GM18951 (cell line): ENCODE data around the gene MKNK1.

Source experiments
- POLR2A ChIP-seq: IDR thresholded peaks from 4 replicates; pipeline ENCODE4 v1.6.1; 2011; ENCODE audit warnings: mild to moderate bottlenecking; ENCODE audit not compliant: insufficient read length, insufficient read depth; ENCODE audit errors: extremely low read depth
- in situ Hi-C: fragments of 300-500 bp; cut with MboI; formaldehyde crosslinking; loops from one replicate; pipeline ENCODE4 v1.12.0; 2022; ENCODE audit warnings: low sequenced_read_pairs, mixed read lengths, inconsistent platforms; ENCODE audit not compliant: unreplicated experiment

The MKNK1 gene

GRCh38 chr1:46544561-46545240, 59.4 kb downstream of the MKNK1 start:
- in situ Hi-C loops: no loop called here
- no peak for TF ChIP-seq POLR2A

GRCh38 chr1:46543761-46544560, 60.1 kb downstream of the MKNK1 start:
- in situ Hi-C loops: no loop called here
- TF ChIP-seq POLR2A: no peak

GRCh38 chr1:46543382-46543760, 60.7 kb downstream of the MKNK1 start:
- no peak for TF ChIP-seq POLR2A
- in situ Hi-C loops: no loop called here

- TF ChIP-seq POLR2A: no peak
- in situ Hi-C loops: no loop called here
These were observed 64.1 kb downstream of the MKNK1 start for GRCh38 chr1:46539972-46540371.

- no peak for TF ChIP-seq POLR2A
- in situ Hi-C loops: no loop called here
These were observed 65.9 kb downstream of the MKNK1 start for GRCh38 chr1:46538147-46538546.

- in situ Hi-C loops: no loop called here
- no peak for TF ChIP-seq POLR2A
These were observed 66.4 kb downstream of the MKNK1 start for GRCh38 chr1:46537651-46538050.

GRCh38 chr1:46536527-46536926, 67.5 kb downstream of the MKNK1 start:
- in situ Hi-C loops: no loop called here
- no peak for TF ChIP-seq POLR2A

- no peak for TF ChIP-seq POLR2A
- in situ Hi-C loops: no loop called here
These were observed 69.0 kb downstream of the MKNK1 start for GRCh38 chr1:46535063-46535462.

GRCh38 chr1:46533179-46533864, 70.7 kb downstream of the MKNK1 start:
- in situ Hi-C loops: no loop called here
- TF ChIP-seq POLR2A: no peak

GRCh38 chr1:46532498-46533178, 71.4 kb downstream of the MKNK1 start:
- TF ChIP-seq POLR2A: no peak
- in situ Hi-C loops: no loop called here

- TF ChIP-seq POLR2A: no peak
- in situ Hi-C loops: no loop called here
These were observed 72.0 kb downstream of the MKNK1 start for GRCh38 chr1:46532095-46532494.

- no peak for TF ChIP-seq POLR2A
- in situ Hi-C loops: no loop called here
These were observed 73.2 kb downstream of the MKNK1 start for GRCh38 chr1:46530791-46531409.

GRCh38 chr1:46530311-46530710, 73.8 kb downstream of the MKNK1 start:
- TF ChIP-seq POLR2A: no peak
- in situ Hi-C loops: no loop called here
